Measurements from ENCODE around the gene CHADL. TPM values are rescaled to one million over a fixed set of nuclear protein-coding genes. Genes with fewer than 3 reads are reported as not detected.

The CHADL gene
- total RNA-seq, 1 donor from 2014 or later: 3.7 TPM

GRCh38 chr22:41274856-41275255 lies 34.1 kb upstream of the CHADL start:
- Histone ChIP-seq H3K36me3 (peaks cover 0 to 74% of the 10 kb centered on the region in 2 donors), H3K4me3 (no peak overlapping the region), H3K27me3 (no peaks in the 10 kb centered on the region), H3K27ac (no peak overlapping the region), H3K4me1 (no peaks in the 10 kb centered on the region), H3K9me3 (no peaks in the 10 kb centered on the region)
- DNase-seq (ENCODE audit: extremely low spot score in 2 of 2): no peak
- intact Hi-C loops (cut with DNase I): no loop called here
- TF ChIP-seq POLR2AphosphoS5 (IDR thresholded peaks at IDR 0.05; ENCODE audit: insufficient read depth in 1 of 2, low read depth in 1 of 2) (no peak), CTCF (IDR thresholded peaks at IDR 0.05) (no peak), POLR2A (IDR thresholded peaks at IDR 0.05) (no peak)

GRCh38 chr22:41273128-41273527 lies 32.4 kb upstream of the CHADL start:
- Histone ChIP-seq H3K27ac (no peak overlapping the region), H3K36me3 (peaks cover 0 to 75% of the 10 kb centered on the region in 2 donors), H3K4me3 (no peak overlapping the region), H3K4me1 (no peaks in the 10 kb centered on the region), H3K27me3 (no peaks in the 10 kb centered on the region), H3K9me3 (no peaks in the 10 kb centered on the region)
- no peak for DNase-seq (ENCODE audit: extremely low spot score in 2 of 2)
- intact Hi-C loops (cut with DNase I): no loop called here
- TF ChIP-seq CTCF (IDR thresholded peaks at IDR 0.05) (no peak), POLR2AphosphoS5 (IDR thresholded peaks at IDR 0.05; ENCODE audit: insufficient read depth in 1 of 2, low read depth in 1 of 2) (no peak), POLR2A (IDR thresholded peaks at IDR 0.05) (no peak)

DNA sequence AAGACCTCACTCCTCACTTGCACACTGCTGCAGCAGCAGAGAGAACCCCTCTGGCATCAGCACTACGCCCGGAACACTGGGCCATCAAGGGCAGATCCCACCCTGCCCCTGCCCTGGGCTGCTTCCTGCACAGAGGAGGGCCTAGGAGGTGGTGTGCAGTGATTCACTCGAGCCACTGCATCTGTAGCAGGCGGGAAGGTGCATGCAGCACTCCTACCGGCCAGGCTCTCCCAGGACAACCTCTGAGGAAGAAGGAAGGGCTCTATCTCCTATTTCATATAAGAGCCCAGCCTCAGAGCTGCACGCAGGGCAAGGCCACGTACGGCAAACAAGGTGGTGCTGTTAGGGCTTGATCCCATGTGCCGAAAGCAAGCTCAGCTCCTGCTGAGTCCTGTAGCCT lies 31.1 kb upstream of the CHADL start:
- H3K27me3 ChIP-seq: no peaks in the 10 kb centered on the region
- peaks cover 0 to 77% of the 10 kb centered on the region in 2 donors for H3K36me3 ChIP-seq
- H3K4me3 ChIP-seq: no peak overlapping the region
- H3K9me3 ChIP-seq: no peaks in the 10 kb centered on the region
- intact Hi-C loops (cut with DNase I): no loop called here
- DNase-seq (ENCODE audit: extremely low spot score in 2 of 2): no peak
- TF ChIP-seq POLR2AphosphoS5 (IDR thresholded peaks at IDR 0.05; ENCODE audit: insufficient read depth in 1 of 2, low read depth in 1 of 2): no peak
- no peak for TF ChIP-seq CTCF (IDR thresholded peaks at IDR 0.05)
- no peak for TF ChIP-seq POLR2A (IDR thresholded peaks at IDR 0.05)
- H3K27ac ChIP-seq: no peak overlapping the region
- no peaks in the 10 kb centered on the region for H3K4me1 ChIP-seq

- no peak overlapping the region for H3K4me3 ChIP-seq
- no peak overlapping the region for H3K27ac ChIP-seq
- H3K36me3 ChIP-seq: peaks cover 0 to 86% of the 10 kb centered on the region in 2 donors
- DNase-seq (ENCODE audit: extremely low spot score in 2 of 2): no peak
- H3K27me3 ChIP-seq: no peaks in the 10 kb centered on the region
- no peaks in the 10 kb centered on the region for H3K9me3 ChIP-seq
- TF ChIP-seq CTCF (IDR thresholded peaks at IDR 0.05) (no peak), POLR2A (IDR thresholded peaks at IDR 0.05) (no peak), POLR2AphosphoS5 (IDR thresholded peaks at IDR 0.05; ENCODE audit: insufficient read depth in 1 of 2, low read depth in 1 of 2) (no peak)
- H3K4me1 ChIP-seq: no peaks in the 10 kb centered on the region
- intact Hi-C loops (cut with DNase I): no loop called here
These were observed 27.2 kb upstream of the CHADL start for GRCh38 chr22:41267958-41268357.

DNA sequence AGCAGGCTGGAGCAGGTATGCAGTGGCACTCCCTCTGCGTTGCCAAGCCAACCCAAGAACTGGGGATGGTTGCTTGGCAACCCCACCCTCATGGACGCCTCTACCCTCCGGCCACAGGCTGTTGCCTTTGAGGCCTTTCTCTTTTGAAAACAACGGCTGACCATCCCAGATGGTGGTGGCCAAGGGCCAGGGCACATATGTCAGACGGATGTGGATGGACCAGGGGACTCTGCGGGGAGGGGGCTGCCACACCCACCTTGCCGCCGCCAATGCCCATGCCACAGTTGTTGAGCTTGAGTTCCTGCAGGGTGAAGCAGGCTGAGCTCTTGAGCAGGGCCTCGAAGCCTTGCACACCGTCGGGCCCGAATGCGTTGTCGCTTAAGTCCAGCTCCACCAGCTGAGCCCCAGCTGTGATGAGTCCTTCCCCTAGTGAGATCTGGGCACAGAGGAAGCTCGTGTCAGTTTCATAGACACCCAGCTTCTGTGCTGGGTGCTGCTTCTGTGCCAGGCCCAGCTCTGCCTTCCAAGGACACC lies 23.7 kb upstream of the CHADL start:
- DNase-seq (ENCODE audit: extremely low spot score in 2 of 2): no peak
- no peaks in the 10 kb centered on the region for H3K4me1 ChIP-seq
- intact Hi-C loops (cut with DNase I): no loop called here
- H3K9me3 ChIP-seq: no peaks in the 10 kb centered on the region
- TF ChIP-seq POLR2AphosphoS5 (IDR thresholded peaks at IDR 0.05; ENCODE audit: insufficient read depth in 1 of 2, low read depth in 1 of 2) (no peak), CTCF (IDR thresholded peaks at IDR 0.05) (no peak), POLR2A (IDR thresholded peaks at IDR 0.05) (no peak)
- no peaks in the 10 kb centered on the region for H3K27me3 ChIP-seq
- H3K27ac ChIP-seq: no peak overlapping the region
- H3K4me3 ChIP-seq: no peak overlapping the region
- H3K36me3 ChIP-seq: peaks cover 0 to 91% of the 10 kb centered on the region in 2 donors
